SK-N-SH treated with all-trans-retinoic acid at 6 μM for 48 hours (cell line): ENCODE data around the gene NCS1.

Source experiments
- ATAC-seq: fragments of 200-7000 bp; cut with Tn5 transposase; 3 replicates; pipeline ENCODE4 v1.9.1; 2020; ENCODE audit warnings: mild to moderate bottlenecking, moderate library complexity
- ARNTL ChIP-seq: fragments of 450-650 bp; formaldehyde crosslinking; IDR thresholded peaks from 2 replicates; pipeline ENCODE4 v1.5.0; 2020; ENCODE audit warnings: low read depth, mild to moderate bottlenecking, moderate library complexity, borderline replicate concordance
- BACH2 ChIP-seq: fragments of 250-450 bp; sonication (Bioruptor Pico); IDR thresholded peaks from 2 replicates; pipeline ENCODE4 v1.9.0; 2021; ENCODE audit warnings: mild to moderate bottlenecking, borderline replicate concordance
- CREB5 ChIP-seq: fragments of 250-450 bp; sonication (Bioruptor Pico); IDR thresholded peaks from 2 replicates; pipeline ENCODE4 v1.5.1; 2020; ENCODE audit warnings: low read depth, mild to moderate bottlenecking, moderate library complexity
- CSDC2 ChIP-seq: fragments of 250-450 bp; sonication (Bioruptor Pico); IDR thresholded peaks from 2 replicates; pipeline ENCODE4 v1.5.0; 2020; ENCODE audit warnings: mild to moderate bottlenecking, moderate library complexity
- CSRNP3 ChIP-seq: fragments of 250-450 bp; sonication (Bioruptor Pico); IDR thresholded peaks from 2 replicates; pipeline ENCODE4 v1.5.1; 2021; ENCODE audit warnings: mild to moderate bottlenecking, moderate library complexity
- ESRRG ChIP-seq: fragments of 250-450 bp; sonication (Bioruptor Pico); IDR thresholded peaks from 2 replicates; pipeline ENCODE4 v1.6.1; 2021; ENCODE audit warnings: mild to moderate bottlenecking
- GLIS3 ChIP-seq: fragments of 250-450 bp; sonication (Bioruptor Pico); IDR thresholded peaks from 2 replicates; pipeline ENCODE4 v1.5.0; 2020; ENCODE audit warnings: mild to moderate bottlenecking, moderate library complexity
- ISL1 ChIP-seq: fragments of 250-450 bp; sonication (Bioruptor Pico); IDR thresholded peaks from 2 replicates; pipeline ENCODE4 v2.1.2; 2022; ENCODE audit warnings: mild to moderate bottlenecking, moderate library complexity
- OSR1 ChIP-seq: fragments of 250-450 bp; sonication (Bioruptor Pico); IDR thresholded peaks from 2 replicates; pipeline ENCODE4 v1.8.0; 2022; ENCODE audit warnings: moderate library complexity, mild to moderate bottlenecking, inconsistent platforms
- PATZ1 ChIP-seq: fragments of 250-450 bp; sonication (Bioruptor Pico); IDR thresholded peaks from 2 replicates; pipeline ENCODE4 v1.8.0; 2020; ENCODE audit warnings: mild to moderate bottlenecking, moderate library complexity, borderline replicate concordance
- POU6F1 ChIP-seq: fragments of 250-450 bp; sonication (Bioruptor Pico); IDR thresholded peaks from 2 replicates; pipeline ENCODE4 v1.8.0; 2021; ENCODE audit warnings: low read depth, mild to moderate bottlenecking, moderate library complexity, borderline replicate concordance
- PPARA ChIP-seq: fragments of 250-450 bp; sonication (Bioruptor Pico); IDR thresholded peaks from 2 replicates; pipeline ENCODE4 v1.5.0; 2020; ENCODE audit warnings: mild to moderate bottlenecking, borderline replicate concordance
- RARB ChIP-seq: fragments of 250-450 bp; sonication (Bioruptor Pico); IDR thresholded peaks from 2 replicates; pipeline ENCODE4 v1.8.0; 2021; ENCODE audit warnings: mild to moderate bottlenecking, moderate library complexity
- SNAI2 ChIP-seq: fragments of 250-450 bp; sonication (Bioruptor Pico); IDR thresholded peaks from 2 replicates; pipeline ENCODE4 v1.5.0; 2020; ENCODE audit warnings: mild to moderate bottlenecking, moderate library complexity
- TCF4 ChIP-seq: fragments of 250-450 bp; sonication (Bioruptor Pico); IDR thresholded peaks from 2 replicates; pipeline ENCODE4 v1.8.0; 2021; ENCODE audit warnings: mild to moderate bottlenecking, moderate library complexity, borderline replicate concordance
- TOX ChIP-seq: fragments of 250-450 bp; sonication (Bioruptor Pico); IDR thresholded peaks from 2 replicates; pipeline ENCODE4 v1.8.0; 2021; ENCODE audit warnings: mild to moderate bottlenecking, moderate library complexity, borderline replicate concordance
- TSHZ2 ChIP-seq: fragments of 250-450 bp; sonication (Bioruptor Pico); IDR thresholded peaks from 2 replicates; pipeline ENCODE4 v1.5.0; 2020; ENCODE audit warnings: mild to moderate bottlenecking, moderate library complexity
- ZFP3 ChIP-seq: fragments of 250-450 bp; sonication (Bioruptor Pico); IDR thresholded peaks from 2 replicates; pipeline ENCODE4 v1.5.0; 2020; ENCODE audit warnings: mild to moderate bottlenecking, moderate library complexity
- ZFP30 ChIP-seq: fragments of 450-650 bp; formaldehyde crosslinking; IDR thresholded peaks from 2 replicates; pipeline ENCODE4 v1.5.0; 2022; ENCODE audit warnings: mild to moderate bottlenecking, moderate library complexity
- ZNF565 ChIP-seq: fragments of 450-650 bp; formaldehyde crosslinking; conservative IDR thresholded peaks from 2 replicates; pipeline ENCODE4 v1.5.0; 2020; ENCODE audit warnings: low read depth, mild to moderate bottlenecking, moderate library complexity
- ZNF70 ChIP-seq: fragments of 450-650 bp; formaldehyde crosslinking; IDR thresholded peaks from 2 replicates; pipeline ENCODE4 v1.5.0; 2020; ENCODE audit warnings: mild to moderate bottlenecking, moderate library complexity
- ZNF8 ChIP-seq: fragments of 450-650 bp; formaldehyde crosslinking; IDR thresholded peaks from 2 replicates; pipeline ENCODE4 v1.5.0; 2020; ENCODE audit warnings: mild to moderate bottlenecking, moderate library complexity

NCS1 gene

GRCh38 chr9:130283539-130284248, 111.5 kb downstream of the NCS1 start:
- TF ChIP-seq CSDC2 (no peak), CREB5 (CRISPR knock-in tag) (no peak), ISL1 (CRISPR knock-in tag) (no peak), ESRRG (CRISPR knock-in tag) (no peak), BACH2 (no peak), OSR1 (no peak), ZFP30 (no peak), ARNTL (CRISPR knock-in tag) (no peak), ZNF70 (no peak)
- ATAC-seq = peak; percentile 77

GRCh38 chr9:130284249-130284625, 112.0 kb downstream of the NCS1 start:
- ATAC-seq = no peak
- no peak for TF ChIP-seq ISL1 (CRISPR knock-in tag)
- no peak for TF ChIP-seq ESRRG (CRISPR knock-in tag)
- TF ChIP-seq ZFP3 (CRISPR knock-in tag) = no peak
- no peak for TF ChIP-seq CREB5 (CRISPR knock-in tag)
- no peak for TF ChIP-seq RARB (CRISPR knock-in tag)

- TF ChIP-seq TCF4 (no peak), PATZ1 (CRISPR knock-in tag) (no peak), ZFP3 (CRISPR knock-in tag) (no peak), ZFP30 (no peak), TOX (no peak), ESRRG (CRISPR knock-in tag) (no peak), TSHZ2 (CRISPR knock-in tag) (no peak), BACH2 (no peak), PPARA (CRISPR knock-in tag) (no peak), SNAI2 (CRISPR knock-in tag) (no peak), OSR1 (no peak), ZNF8 (no peak), POU6F1 (no peak), CSRNP3 (CRISPR knock-in tag) (no peak), ZNF565 (CRISPR knock-in tag) (no peak), GLIS3 (CRISPR knock-in tag) (no peak), CSDC2 (no peak)
- ATAC-seq = no peak
Observed at GRCh38 chr9:130284690-130285089, 112.5 kb downstream of the NCS1 start.
